GM23338 (cell line): ENCODE results near the gene GAS2. TPM values are rescaled to one million over a fixed set of nuclear protein-coding genes. Genes with fewer than 3 reads are reported as not detected.
A peak's percentile ranks its signal among the peaks of the same experiment; 100 is the strongest.

Source experiments
- ATAC-seq: fragments of 200-7000 bp; cut with Tn5 transposase; 3 replicates; pipeline ENCODE4 v1.9.1; 2020
- DNase-seq: peaks from one replicate; pipeline ENCODE4 v3.0.0-alpha.2; 2015; ENCODE audit warnings: low spot score
- H2AFZ ChIP-seq: fragments of 200-600 bp; sonication (generic); 2 replicates; pipeline ENCODE4 v1.8.0; 2016; ENCODE audit warnings: antibody characterized with exemption, mild to moderate bottlenecking, moderate library complexity
- H3F3A ChIP-seq: fragments of 200-600 bp; sonication (generic); replicated peaks from 2 replicates; pipeline ENCODE4 v1.8.0; 2017; ENCODE audit warnings: antibody characterized with exemption, mixed run types, low read depth
- H3K27ac ChIP-seq: fragments of 200-600 bp; sonication (generic); 2 replicates; pipeline ENCODE4 v1.6.1; 2016; ENCODE audit warnings: low read depth
- H3K27me3 ChIP-seq: fragments of 200-600 bp; sonication (generic); 2 replicates; pipeline ENCODE4 v1.8.0; 2016; ENCODE audit warnings: mild to moderate bottlenecking, mixed run types, moderate library complexity; ENCODE audit not compliant: insufficient read depth
- H3K36me3 ChIP-seq: fragments of 200-600 bp; sonication (generic); 2 replicates; pipeline ENCODE4 v1.8.0; 2016; ENCODE audit warnings: mild to moderate bottlenecking; ENCODE audit not compliant: insufficient read depth
- H3K4me1 ChIP-seq: fragments of 200-600 bp; sonication (generic); 2 replicates; pipeline ENCODE4 v1.8.0; 2016; ENCODE audit warnings: mild to moderate bottlenecking, moderate library complexity; ENCODE audit not compliant: insufficient read depth
- H3K4me2 ChIP-seq: fragments of 200-600 bp; sonication (generic); 2 replicates; pipeline ENCODE4 v1.7.1; 2017; ENCODE audit warnings: mixed run types
- H3K4me3 ChIP-seq: fragments of 200-600 bp; sonication (generic); 2 replicates; pipeline ENCODE4 v1.6.1; 2016; ENCODE audit warnings: mixed run types
- H3K79me2 ChIP-seq: fragments of 200-600 bp; sonication (generic); replicated peaks from 2 replicates; pipeline ENCODE4 v1.8.0; 2017; ENCODE audit warnings: mild to moderate bottlenecking; ENCODE audit not compliant: insufficient read depth
- H3K9me2 ChIP-seq: fragments of 200-600 bp; sonication (generic); 2 replicates; pipeline ENCODE4 v1.8.0; 2017; ENCODE audit not compliant: insufficient read depth
- H4K20me1 ChIP-seq: fragments of 200-600 bp; sonication (generic); replicated peaks from 2 replicates; pipeline ENCODE4 v1.8.0; 2017; ENCODE audit warnings: mild to moderate bottlenecking; ENCODE audit not compliant: insufficient read depth
- H3K27ac Mint-ChIP-seq: 2 replicates; pipeline ENCODE4 v1.8.0; 2020; ENCODE audit warnings: inconsistent platforms, mild to moderate bottlenecking, moderate library complexity, mixed read lengths
- H3K27me3 Mint-ChIP-seq: 3 replicates; pipeline ENCODE4 v1.8.0; 2022; ENCODE audit warnings: low read depth, mild to moderate bottlenecking, moderate library complexity, mixed read lengths, inconsistent platforms; ENCODE audit not compliant: insufficient read depth, poor library complexity
- H3K36me3 Mint-ChIP-seq: 3 replicates; pipeline ENCODE4 v1.8.0; 2021; ENCODE audit warnings: low read depth, mild to moderate bottlenecking, inconsistent platforms, moderate library complexity, mixed read lengths
- H3K4me1 Mint-ChIP-seq: 3 replicates; pipeline ENCODE4 v1.8.0; 2020; ENCODE audit warnings: mild to moderate bottlenecking, inconsistent platforms, mixed read lengths
- H3K4me3 Mint-ChIP-seq: 3 replicates; pipeline ENCODE4 v1.8.0; 2021; ENCODE audit warnings: moderate library complexity, mild to moderate bottlenecking, inconsistent platforms, mixed read lengths
- H3K9me3 Mint-ChIP-seq: 3 replicates; pipeline ENCODE4 v1.8.0; 2020; ENCODE audit warnings: moderate library complexity, mild to moderate bottlenecking, inconsistent platforms, mixed read lengths
- CREB1 ChIP-seq: fragments of 250-450 bp; sonication (Bioruptor Pico); IDR thresholded peaks from 2 replicates; pipeline ENCODE4 v1.5.0; 2020; ENCODE audit warnings: low read depth, mild to moderate bottlenecking, moderate library complexity
- EZH2 ChIP-seq: fragments of 200-600 bp; sonication (generic); IDR thresholded peaks from one replicate; pipeline ENCODE4 v1.8.0; 2017; ENCODE audit warnings: antibody characterized with exemption, mild to moderate bottlenecking, low read depth; ENCODE audit not compliant: unreplicated experiment
- NANOG ChIP-seq: IDR thresholded peaks from 2 replicates; pipeline ENCODE4 v1.6.1; 2016; ENCODE audit warnings: antibody characterized with exemption, borderline replicate concordance
- STAT1 ChIP-seq: IDR thresholded peaks from one replicate; pipeline ENCODE4 v1.6.1; 2016; ENCODE audit warnings: antibody characterized with exemption; ENCODE audit not compliant: unreplicated experiment
- ZNF114 ChIP-seq: fragments of 250-450 bp; sonication (Bioruptor Pico); IDR thresholded peaks from 2 replicates; pipeline ENCODE4 v1.5.0; 2020; ENCODE audit warnings: mild to moderate bottlenecking, moderate library complexity
- ZNF331 ChIP-seq: fragments of 250-450 bp; sonication (Bioruptor Pico); IDR thresholded peaks from 2 replicates; pipeline ENCODE4 v1.5.0; 2020; ENCODE audit warnings: low read depth, mild to moderate bottlenecking, moderate library complexity
- polyA plus RNA-seq: library from polyadenylated mRNA; unstranded; fragments of >200 nt; fragmentation: Nextera tagmentation; extraction: Ambion mirVana; gene quantifications from 2 replicates; pipeline ENCODE4 v1.2.1, GENCODE V29; 2016
- total RNA-seq: library from RNA; depleted of rRNA; stranded (reverse); fragments of >200 nt; shearing (Covaris generic); gene quantifications from 2 replicates; pipeline ENCODE4 v1.2.3, GENCODE V29; 2014
- TF ChIP-seq, protein P1 (sequence below): fragments of 250-450 bp; sonication (Bioruptor Pico); IDR thresholded peaks from 2 replicates; pipeline ENCODE4 v1.5.0; 2020; ENCODE audit warnings: mild to moderate bottlenecking, moderate library complexity
- TF ChIP-seq, protein P2 (sequence below), 2 experiments: fragments of 200-600 bp in 1 of 2; sonication (generic) in 1 of 2; conservative IDR thresholded peaks; 2 replicates each; pipeline versions ENCODE4 v1.5.1 to v1.6.1; 2016 to 2017; ENCODE audit warnings: antibody characterized with exemption in 2 of 2, low read depth in 2 of 2, mild to moderate bottlenecking in 2 of 2, moderate library complexity in 1 of 2

GAS2 gene
- total and polyA plus RNA-seq, 2 experiments from 2014 or later = 2.6 to 6.7 TPM

DNA sequence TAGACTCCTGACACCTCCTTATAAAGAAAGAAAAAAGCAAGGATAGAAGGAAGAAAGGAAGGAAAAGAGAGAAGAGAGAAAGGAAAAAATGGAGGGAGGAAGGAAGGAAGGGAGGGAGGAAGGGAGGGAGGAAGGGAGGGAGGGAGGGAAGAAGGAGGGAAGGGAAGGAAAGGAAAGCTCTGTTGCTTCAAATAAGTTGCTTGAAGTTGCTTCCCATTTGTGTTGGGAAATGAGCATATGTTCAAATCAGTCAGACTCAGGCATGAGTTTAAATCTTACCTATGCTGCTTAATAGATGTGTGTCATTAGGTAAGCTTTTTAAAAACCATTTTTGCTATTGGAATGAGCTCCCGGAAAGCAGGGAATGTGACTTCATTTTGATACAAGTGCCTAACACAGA lies 6.6 kb upstream of the GAS2 start (continued):
- TF ChIP-seq, protein P1, sequence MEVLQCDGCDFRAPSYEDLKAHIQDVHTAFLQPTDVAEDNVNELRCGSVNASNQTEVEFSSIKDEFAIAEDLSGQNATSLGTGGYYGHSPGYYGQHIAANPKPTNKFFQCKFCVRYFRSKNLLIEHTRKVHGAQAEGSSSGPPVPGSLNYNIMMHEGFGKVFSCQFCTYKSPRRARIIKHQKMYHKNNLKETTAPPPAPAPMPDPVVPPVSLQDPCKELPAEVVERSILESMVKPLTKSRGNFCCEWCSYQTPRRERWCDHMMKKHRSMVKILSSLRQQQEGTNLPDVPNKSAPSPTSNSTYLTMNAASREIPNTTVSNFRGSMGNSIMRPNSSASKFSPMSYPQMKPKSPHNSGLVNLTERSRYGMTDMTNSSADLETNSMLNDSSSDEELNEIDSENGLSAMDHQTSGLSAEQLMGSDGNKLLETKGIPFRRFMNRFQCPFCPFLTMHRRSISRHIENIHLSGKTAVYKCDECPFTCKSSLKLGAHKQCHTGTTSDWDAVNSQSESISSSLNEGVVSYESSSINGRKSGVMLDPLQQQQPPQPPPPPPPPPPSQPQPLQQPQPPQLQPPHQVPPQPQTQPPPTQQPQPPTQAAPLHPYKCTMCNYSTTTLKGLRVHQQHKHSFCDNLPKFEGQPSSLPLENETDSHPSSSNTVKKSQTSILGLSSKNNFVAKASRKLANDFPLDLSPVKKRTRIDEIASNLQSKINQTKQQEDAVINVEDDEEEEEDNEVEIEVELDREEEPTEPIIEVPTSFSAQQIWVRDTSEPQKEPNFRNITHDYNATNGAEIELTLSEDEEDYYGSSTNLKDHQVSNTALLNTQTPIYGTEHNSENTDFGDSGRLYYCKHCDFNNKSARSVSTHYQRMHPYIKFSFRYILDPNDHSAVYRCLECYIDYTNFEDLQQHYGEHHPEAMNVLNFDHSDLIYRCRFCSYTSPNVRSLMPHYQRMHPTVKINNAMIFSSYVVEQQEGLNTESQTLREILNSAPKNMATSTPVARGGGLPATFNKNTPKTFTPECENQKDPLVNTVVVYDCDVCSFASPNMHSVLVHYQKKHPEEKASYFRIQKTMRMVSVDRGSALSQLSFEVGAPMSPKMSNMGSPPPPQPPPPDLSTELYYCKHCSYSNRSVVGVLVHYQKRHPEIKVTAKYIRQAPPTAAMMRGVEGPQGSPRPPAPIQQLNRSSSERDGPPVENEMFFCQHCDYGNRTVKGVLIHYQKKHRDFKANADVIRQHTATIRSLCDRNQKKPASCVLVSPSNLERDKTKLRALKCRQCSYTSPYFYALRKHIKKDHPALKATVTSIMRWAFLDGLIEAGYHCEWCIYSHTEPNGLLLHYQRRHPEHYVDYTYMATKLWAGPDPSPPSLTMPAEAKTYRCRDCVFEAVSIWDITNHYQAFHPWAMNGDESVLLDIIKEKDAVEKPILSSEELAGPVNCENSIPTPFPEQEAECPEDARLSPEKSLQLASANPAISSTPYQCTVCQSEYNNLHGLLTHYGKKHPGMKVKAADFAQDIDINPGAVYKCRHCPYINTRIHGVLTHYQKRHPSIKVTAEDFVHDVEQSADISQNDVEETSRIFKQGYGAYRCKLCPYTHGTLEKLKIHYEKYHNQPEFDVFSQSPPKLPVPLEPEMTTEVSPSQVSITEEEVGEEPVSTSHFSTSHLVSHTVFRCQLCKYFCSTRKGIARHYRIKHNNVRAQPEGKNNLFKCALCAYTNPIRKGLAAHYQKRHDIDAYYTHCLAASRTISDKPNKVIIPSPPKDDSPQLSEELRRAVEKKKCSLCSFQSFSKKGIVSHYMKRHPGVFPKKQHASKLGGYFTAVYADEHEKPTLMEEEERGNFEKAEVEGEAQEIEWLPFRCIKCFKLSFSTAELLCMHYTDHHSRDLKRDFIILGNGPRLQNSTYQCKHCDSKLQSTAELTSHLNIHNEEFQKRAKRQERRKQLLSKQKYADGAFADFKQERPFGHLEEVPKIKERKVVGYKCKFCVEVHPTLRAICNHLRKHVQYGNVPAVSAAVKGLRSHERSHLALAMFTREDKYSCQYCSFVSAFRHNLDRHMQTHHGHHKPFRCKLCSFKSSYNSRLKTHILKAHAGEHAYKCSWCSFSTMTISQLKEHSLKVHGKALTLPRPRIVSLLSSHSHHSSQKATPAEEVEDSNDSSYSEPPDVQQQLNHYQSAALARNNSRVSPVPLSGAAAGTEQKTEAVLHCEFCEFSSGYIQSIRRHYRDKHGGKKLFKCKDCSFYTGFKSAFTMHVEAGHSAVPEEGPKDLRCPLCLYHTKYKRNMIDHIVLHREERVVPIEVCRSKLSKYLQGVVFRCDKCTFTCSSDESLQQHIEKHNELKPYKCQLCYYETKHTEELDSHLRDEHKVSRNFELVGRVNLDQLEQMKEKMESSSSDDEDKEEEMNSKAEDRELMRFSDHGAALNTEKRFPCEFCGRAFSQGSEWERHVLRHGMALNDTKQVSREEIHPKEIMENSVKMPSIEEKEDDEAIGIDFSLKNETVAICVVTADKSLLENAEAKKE = no peak
- no peak for TF ChIP-seq STAT1

DNA sequence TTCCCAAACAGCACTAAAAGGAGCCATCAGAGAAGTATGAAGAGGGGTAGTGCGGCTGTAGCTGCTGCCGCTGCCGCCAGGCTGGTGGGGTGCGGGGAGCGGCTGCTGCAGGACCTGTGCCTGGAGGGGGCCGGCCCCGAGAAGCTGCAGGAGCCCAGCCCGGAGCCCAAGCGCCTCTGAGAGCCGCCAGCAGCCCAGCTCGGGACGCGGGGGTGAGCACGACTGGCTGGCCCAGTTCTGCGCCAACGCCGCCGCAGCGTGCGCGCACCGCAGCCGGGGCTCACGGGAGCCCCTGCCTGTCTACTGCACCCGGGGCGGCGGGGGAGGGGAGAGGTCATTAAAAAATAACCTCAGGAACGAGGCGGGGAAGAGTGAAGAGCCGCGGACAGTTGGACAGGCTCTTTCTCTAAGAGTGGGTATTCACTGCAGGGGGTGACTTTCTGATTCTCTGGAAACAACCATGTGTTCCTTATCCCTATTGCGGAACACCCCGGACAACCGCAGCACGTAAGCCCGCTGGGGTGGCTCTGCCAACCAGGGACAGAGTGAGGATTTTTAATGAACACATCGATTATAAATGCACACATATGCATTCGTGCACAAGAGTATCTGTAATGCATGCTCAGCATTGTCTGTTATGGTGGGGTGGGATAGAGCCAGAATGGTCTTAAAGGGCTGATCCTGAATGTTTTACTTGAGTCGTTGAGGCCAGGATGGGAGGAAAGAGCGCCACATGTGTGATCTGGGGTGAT lies 453 bp downstream of the GAS2 start:
- Mint-ChIP-seq H3K9me3 (no peaks in the 10 kb centered on the region), H3K4me1 (peaks cover 22% of the 10 kb centered on the region), H3K27me3 (peaks cover 5% of the 10 kb centered on the region), H3K36me3 (no peaks in the 10 kb centered on the region), H3K27ac (no peak overlapping the region), H3K4me3 (peak overlapping the region; percentile 78)
- DNase-seq (peak; percentile 84), ATAC-seq (peak; percentile 99)
- Histone ChIP-seq H3K4me2 (peak overlapping the region; percentile 92), H4K20me1 (no peaks in the 10 kb centered on the region), H3K9me2 (no peaks in the 10 kb centered on the region), H3F3A (no peaks in the 10 kb centered on the region), H3K36me3 (no peaks in the 10 kb centered on the region), H3K4me3 (peak overlapping the region; percentile 72), H3K27me3 (peaks cover 27% of the 10 kb centered on the region), H3K79me2 (no peaks in the 10 kb centered on the region), H3K4me1 (peaks cover 16% of the 10 kb centered on the region), H2AFZ (peak overlapping the region; percentile 99), H3K27ac (no peak overlapping the region)
- no peak for TF ChIP-seq CREB1
- TF ChIP-seq EZH2 = no peak
- TF ChIP-seq ZNF331 (CRISPR knock-in tag) = no peak
- TF ChIP-seq, protein P2, sequence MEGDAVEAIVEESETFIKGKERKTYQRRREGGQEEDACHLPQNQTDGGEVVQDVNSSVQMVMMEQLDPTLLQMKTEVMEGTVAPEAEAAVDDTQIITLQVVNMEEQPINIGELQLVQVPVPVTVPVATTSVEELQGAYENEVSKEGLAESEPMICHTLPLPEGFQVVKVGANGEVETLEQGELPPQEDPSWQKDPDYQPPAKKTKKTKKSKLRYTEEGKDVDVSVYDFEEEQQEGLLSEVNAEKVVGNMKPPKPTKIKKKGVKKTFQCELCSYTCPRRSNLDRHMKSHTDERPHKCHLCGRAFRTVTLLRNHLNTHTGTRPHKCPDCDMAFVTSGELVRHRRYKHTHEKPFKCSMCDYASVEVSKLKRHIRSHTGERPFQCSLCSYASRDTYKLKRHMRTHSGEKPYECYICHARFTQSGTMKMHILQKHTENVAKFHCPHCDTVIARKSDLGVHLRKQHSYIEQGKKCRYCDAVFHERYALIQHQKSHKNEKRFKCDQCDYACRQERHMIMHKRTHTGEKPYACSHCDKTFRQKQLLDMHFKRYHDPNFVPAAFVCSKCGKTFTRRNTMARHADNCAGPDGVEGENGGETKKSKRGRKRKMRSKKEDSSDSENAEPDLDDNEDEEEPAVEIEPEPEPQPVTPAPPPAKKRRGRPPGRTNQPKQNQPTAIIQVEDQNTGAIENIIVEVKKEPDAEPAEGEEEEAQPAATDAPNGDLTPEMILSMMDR (conservative IDR thresholded peaks at IDR 0.05; ENCODE audit: low read depth in 2 of 2) = no peak
- TF ChIP-seq NANOG = no peak
- TF ChIP-seq ZNF114 (CRISPR knock-in tag) = no peak
